Spleen (tissue), 7 donors: ENCODE results near the gene C4B.

ENCODE experiments used
- POLR2A ChIP-seq, 3 donors: fragments of 450-650 bp; IDR thresholded peaks; one replicate each; pipeline ENCODE4 v1.5.1; 2017; ENCODE audit warnings: antibody characterized with exemption in 3 of 3, mild to moderate bottlenecking in 1 of 3
- POLR2AphosphoS5 ChIP-seq, 3 donors: sonication (generic); formaldehyde crosslinking; IDR thresholded peaks; one replicate each; pipeline ENCODE4 v1.5.1; 2017; ENCODE audit warnings: antibody characterized with exemption in 3 of 3
- TF ChIP-seq, protein P1 (sequence below), 11 experiments: fragments of 200-600 bp in 7 of 11; fragments of 450-650 bp in 4 of 11; sonication (generic) in 4 of 11; IDR thresholded peaks in 8 of 11; conservative IDR thresholded peaks in 3 of 11; 1 replicate in 7 of 11; 2 replicates in 4 of 11; pipeline versions ENCODE4 v1.4.0 to v1.8.0; 2016 to 2021; ENCODE audit warnings: antibody characterized with exemption in 11 of 11, inconsistent platforms in 4 of 11, mild to moderate bottlenecking in 1 of 11
- donor health status: DM: no; HTN: no; CAD: no; lungs with moderate emphysema.
- donor health status: DM: no; HTN: no; CAD: no.
- donor health status: DM: no; HTN: no; CAD: no.

- TF ChIP-seq POLR2A (IDR thresholded peaks at IDR 0.05): no peak
- TF ChIP-seq, protein P1, sequence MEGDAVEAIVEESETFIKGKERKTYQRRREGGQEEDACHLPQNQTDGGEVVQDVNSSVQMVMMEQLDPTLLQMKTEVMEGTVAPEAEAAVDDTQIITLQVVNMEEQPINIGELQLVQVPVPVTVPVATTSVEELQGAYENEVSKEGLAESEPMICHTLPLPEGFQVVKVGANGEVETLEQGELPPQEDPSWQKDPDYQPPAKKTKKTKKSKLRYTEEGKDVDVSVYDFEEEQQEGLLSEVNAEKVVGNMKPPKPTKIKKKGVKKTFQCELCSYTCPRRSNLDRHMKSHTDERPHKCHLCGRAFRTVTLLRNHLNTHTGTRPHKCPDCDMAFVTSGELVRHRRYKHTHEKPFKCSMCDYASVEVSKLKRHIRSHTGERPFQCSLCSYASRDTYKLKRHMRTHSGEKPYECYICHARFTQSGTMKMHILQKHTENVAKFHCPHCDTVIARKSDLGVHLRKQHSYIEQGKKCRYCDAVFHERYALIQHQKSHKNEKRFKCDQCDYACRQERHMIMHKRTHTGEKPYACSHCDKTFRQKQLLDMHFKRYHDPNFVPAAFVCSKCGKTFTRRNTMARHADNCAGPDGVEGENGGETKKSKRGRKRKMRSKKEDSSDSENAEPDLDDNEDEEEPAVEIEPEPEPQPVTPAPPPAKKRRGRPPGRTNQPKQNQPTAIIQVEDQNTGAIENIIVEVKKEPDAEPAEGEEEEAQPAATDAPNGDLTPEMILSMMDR (IDR thresholded peaks at IDR 0.05 in 8 of 11, conservative IDR thresholded peaks at IDR 0.05 in 3 of 11): no peak
- no peak for TF ChIP-seq POLR2AphosphoS5 (IDR thresholded peaks at IDR 0.05)
These were observed 67.9 kb downstream of the C4B start for GRCh38 chr6:32082478-32082877.
